Measurements from ENCODE around the gene RBBP8.
"Not testable (repeated sequence)": the region's sequence is repeated elsewhere in the genome, so short reads cannot be mapped to it uniquely, and the experiment has no call there.

DNA sequence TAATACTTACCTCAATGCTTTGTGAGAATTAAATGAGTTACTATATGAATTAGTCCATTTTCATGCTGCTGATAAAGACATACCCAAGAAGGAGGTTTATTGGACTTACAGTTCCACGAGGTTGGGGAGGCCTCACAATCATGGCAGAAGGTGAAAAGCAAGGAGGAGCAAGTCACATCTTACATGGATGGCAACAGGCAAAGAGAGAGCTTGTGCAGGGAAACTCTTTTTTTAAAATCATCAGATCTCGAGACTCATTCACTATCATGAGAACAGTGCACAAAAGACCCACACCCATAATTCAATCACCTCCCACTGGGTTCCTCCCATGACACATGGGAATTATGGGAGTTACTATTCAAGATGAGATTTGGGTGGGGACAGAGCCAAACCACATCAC, 29.9 kb upstream of the RBBP8 start:
- TF ChIP-seq, protein P1, sequence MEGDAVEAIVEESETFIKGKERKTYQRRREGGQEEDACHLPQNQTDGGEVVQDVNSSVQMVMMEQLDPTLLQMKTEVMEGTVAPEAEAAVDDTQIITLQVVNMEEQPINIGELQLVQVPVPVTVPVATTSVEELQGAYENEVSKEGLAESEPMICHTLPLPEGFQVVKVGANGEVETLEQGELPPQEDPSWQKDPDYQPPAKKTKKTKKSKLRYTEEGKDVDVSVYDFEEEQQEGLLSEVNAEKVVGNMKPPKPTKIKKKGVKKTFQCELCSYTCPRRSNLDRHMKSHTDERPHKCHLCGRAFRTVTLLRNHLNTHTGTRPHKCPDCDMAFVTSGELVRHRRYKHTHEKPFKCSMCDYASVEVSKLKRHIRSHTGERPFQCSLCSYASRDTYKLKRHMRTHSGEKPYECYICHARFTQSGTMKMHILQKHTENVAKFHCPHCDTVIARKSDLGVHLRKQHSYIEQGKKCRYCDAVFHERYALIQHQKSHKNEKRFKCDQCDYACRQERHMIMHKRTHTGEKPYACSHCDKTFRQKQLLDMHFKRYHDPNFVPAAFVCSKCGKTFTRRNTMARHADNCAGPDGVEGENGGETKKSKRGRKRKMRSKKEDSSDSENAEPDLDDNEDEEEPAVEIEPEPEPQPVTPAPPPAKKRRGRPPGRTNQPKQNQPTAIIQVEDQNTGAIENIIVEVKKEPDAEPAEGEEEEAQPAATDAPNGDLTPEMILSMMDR (IDR thresholded peaks at IDR 0.05 in 2 of 3, conservative IDR thresholded peaks at IDR 0.05 in 1 of 3; ENCODE audit: control insufficient read depth in 2 of 3, extremely low read depth in 1 of 3, insufficient read depth in 1 of 3, low read depth in 3 of 3, low read length in 3 of 3), result not testable (repeated sequence)
- TF ChIP-seq, protein P2, sequence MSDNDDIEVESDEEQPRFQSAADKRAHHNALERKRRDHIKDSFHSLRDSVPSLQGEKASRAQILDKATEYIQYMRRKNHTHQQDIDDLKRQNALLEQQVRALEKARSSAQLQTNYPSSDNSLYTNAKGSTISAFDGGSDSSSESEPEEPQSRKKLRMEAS (IDR thresholded peaks at IDR 0.05; ENCODE audit: low read depth, low read length), result not testable (repeated sequence)
- not testable (repeated sequence) for TF ChIP-seq RAD21 (IDR thresholded peaks at IDR 0.05; ENCODE audit: insufficient read depth, low read depth, low read length); POLR2AphosphoS5 (IDR thresholded peaks at IDR 0.05; ENCODE audit: low read length)
